Nephron progenitor cell (in vitro differentiated cells): Measurements from ENCODE around the gene CREB5.

Experiments
- DNase-seq: peaks from one replicate; pipeline ENCODE4 v3.0.0; 2021
- H3K27ac Mint-ChIP-seq: 2 replicates; pipeline ENCODE4 v1.8.0; 2021; ENCODE audit warnings: mild to moderate bottlenecking, moderate library complexity, mixed read lengths
- H3K27me3 Mint-ChIP-seq: 2 replicates; pipeline ENCODE4 v1.8.0; 2021; ENCODE audit warnings: mild to moderate bottlenecking, low read depth, mixed read lengths; ENCODE audit not compliant: poor library complexity
- H3K36me3 Mint-ChIP-seq: 2 replicates; pipeline ENCODE4 v1.8.0; 2021; ENCODE audit warnings: low read depth, mixed read lengths
- H3K4me1 Mint-ChIP-seq: 2 replicates; pipeline ENCODE4 v1.8.0; 2021; ENCODE audit warnings: mixed read lengths
- H3K4me3 Mint-ChIP-seq: 2 replicates; pipeline ENCODE4 v1.8.0; 2021; ENCODE audit warnings: mild to moderate bottlenecking, moderate library complexity, mixed read lengths
- H3K9me3 Mint-ChIP-seq: 2 replicates; pipeline ENCODE4 v1.8.0; 2021; ENCODE audit warnings: mild to moderate bottlenecking, moderate library complexity, mixed read lengths
- CTCF ChIP-seq: fragments of 200-600 bp; sonication (generic); IDR thresholded peaks from 2 replicates; pipeline ENCODE4 v1.5.0; 2021; ENCODE audit warnings: antibody characterized with exemption

The CREB5 gene

GRCh38 chr7:28490831-28491230 is 78.5 kb downstream of the CREB5 start:
- peaks cover 18% of the 10 kb centered on the region for H3K4me1 Mint-ChIP-seq
- peaks cover 6% of the 10 kb centered on the region for H3K36me3 Mint-ChIP-seq
- H3K9me3 Mint-ChIP-seq, result no peaks in the 10 kb centered on the region
- no peak overlapping the region for H3K4me3 Mint-ChIP-seq
- DNase-seq, result no peak
- peaks cover 8% of the 10 kb centered on the region for H3K27me3 Mint-ChIP-seq
- TF ChIP-seq CTCF, result no peak
- H3K27ac Mint-ChIP-seq, result no peak overlapping the region

- H3K27me3 Mint-ChIP-seq, result peaks cover 8% of the 10 kb centered on the region
- H3K4me3 Mint-ChIP-seq, result no peak overlapping the region
- no peak for DNase-seq
- H3K4me1 Mint-ChIP-seq, result peaks cover 11% of the 10 kb centered on the region
- H3K27ac Mint-ChIP-seq, result no peak overlapping the region
- H3K9me3 Mint-ChIP-seq, result no peaks in the 10 kb centered on the region
- H3K36me3 Mint-ChIP-seq, result peaks cover 6% of the 10 kb centered on the region
- TF ChIP-seq CTCF, result no peak
Measured at GRCh38 chr7:28493477-28493876, 81.2 kb downstream of the CREB5 start.

- Mint-ChIP-seq H3K9me3 (no peaks in the 10 kb centered on the region), H3K27me3 (no peaks in the 10 kb centered on the region), H3K4me3 (no peak overlapping the region), H3K27ac (no peak overlapping the region), H3K4me1 (no peaks in the 10 kb centered on the region), H3K36me3 (no peaks in the 10 kb centered on the region)
- no peak for DNase-seq
- TF ChIP-seq CTCF, result no peak
Measured at GRCh38 chr7:28497009-28497408, 84.7 kb downstream of the CREB5 start.

- H3K9me3 Mint-ChIP-seq, result no peaks in the 10 kb centered on the region
- H3K27me3 Mint-ChIP-seq, result no peaks in the 10 kb centered on the region
- TF ChIP-seq CTCF, result no peak
- H3K27ac Mint-ChIP-seq, result no peak overlapping the region
- no peaks in the 10 kb centered on the region for H3K36me3 Mint-ChIP-seq
- peaks cover 4% of the 10 kb centered on the region for H3K4me1 Mint-ChIP-seq
- DNase-seq, result no peak
- H3K4me3 Mint-ChIP-seq, result no peak overlapping the region
Measured at GRCh38 chr7:28498636-28499035, 86.3 kb downstream of the CREB5 start.

- H3K4me1 Mint-ChIP-seq, result peaks cover 14% of the 10 kb centered on the region
- DNase-seq, result no peak
- no peaks in the 10 kb centered on the region for H3K27me3 Mint-ChIP-seq
- H3K9me3 Mint-ChIP-seq, result no peaks in the 10 kb centered on the region
- no peaks in the 10 kb centered on the region for H3K36me3 Mint-ChIP-seq
- no peak for TF ChIP-seq CTCF
- H3K4me3 Mint-ChIP-seq, result no peak overlapping the region
- H3K27ac Mint-ChIP-seq, result no peak overlapping the region
Measured at GRCh38 chr7:28500138-28500537, 87.8 kb downstream of the CREB5 start.

GRCh38 chr7:28502408-28502807 is 90.1 kb downstream of the CREB5 start:
- no peak for DNase-seq
- no peak overlapping the region for H3K4me3 Mint-ChIP-seq

More at GRCh38 chr7:28502408-28502807, 90.1 kb downstream of the CREB5 start:
- no peak for TF ChIP-seq CTCF
- H3K27me3 Mint-ChIP-seq, result no peaks in the 10 kb centered on the region
- no peak overlapping the region for H3K27ac Mint-ChIP-seq
- H3K4me1 Mint-ChIP-seq, result peaks cover 14% of the 10 kb centered on the region
- no peaks in the 10 kb centered on the region for H3K9me3 Mint-ChIP-seq
- no peaks in the 10 kb centered on the region for H3K36me3 Mint-ChIP-seq
